Measurements from ENCODE around the gene MAP2. TPM values are rescaled to one million over a fixed set of nuclear protein-coding genes. Genes with fewer than 3 reads are reported as not detected.

The MAP2 gene
- polyA plus RNA-seq, 1 donor (not counting 4 experiments of a cell fraction or from before 2014, with no cell fraction given): 16.2 TPM

DNA sequence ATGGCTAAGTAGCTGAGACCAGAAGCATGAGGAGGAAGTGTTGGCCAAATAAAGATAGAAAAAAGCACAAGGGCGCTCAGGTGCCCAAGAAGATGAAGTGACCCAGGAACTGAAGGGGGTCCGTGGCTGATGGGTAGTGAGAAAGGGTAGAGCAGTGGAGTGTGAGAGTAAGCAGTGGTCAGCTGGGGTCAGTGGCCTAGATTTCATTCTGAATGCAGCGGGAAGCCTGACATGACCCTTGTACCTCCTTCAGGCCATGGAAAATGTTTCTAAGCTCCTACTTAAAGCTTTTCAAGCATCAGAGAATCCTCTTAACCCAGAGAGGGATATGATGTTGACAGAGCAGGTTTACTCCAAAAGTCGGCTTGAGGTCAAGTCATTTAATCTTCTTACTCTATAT, 258.8 kb downstream of the MAP2 start:
- no peak overlapping the region for H3K4me3 ChIP-seq (ENCODE audit: control insufficient read depth in 2 of 3, extremely low read depth in 1 of 3, insufficient read depth in 2 of 3, low read depth in 1 of 3, low read length in 3 of 3)
- no peak overlapping the region for H2AFZ ChIP-seq (ENCODE audit: control insufficient read depth, low read length)
- no peak overlapping the region for H3K9ac ChIP-seq (ENCODE audit: control insufficient read depth, extremely low read depth, insufficient read depth, low read length)
- DNase-seq (ENCODE audit: low read depth, low spot score): no peak
- H3K4me2 ChIP-seq (ENCODE audit: control insufficient read depth, extremely low read depth, insufficient read depth, low read depth, low read length): no peak overlapping the region
- H4K20me1 ChIP-seq (ENCODE audit: control insufficient read depth, extremely low read depth, insufficient read depth, low read length): no peaks in the 10 kb centered on the region
- no peaks in the 10 kb centered on the region for H3K27me3 ChIP-seq (ENCODE audit: control insufficient read depth, extremely low read depth, insufficient read depth, low read length)
- H3K9me1 ChIP-seq (ENCODE audit: control insufficient read depth, extremely low read depth, insufficient read depth, low read length): no peaks in the 10 kb centered on the region
- H3K4me1 ChIP-seq (ENCODE audit: control insufficient read depth, extremely low read depth, insufficient read depth, low read length): peaks cover 4% of the 10 kb centered on the region
- no peaks in the 10 kb centered on the region for H3K9me3 ChIP-seq (ENCODE audit: control insufficient read depth, low read depth, low read length)
- H3K79me2 ChIP-seq (ENCODE audit: control insufficient read depth, insufficient read depth, low read length): no peaks in the 10 kb centered on the region
- TF ChIP-seq EZH2 (IDR thresholded peaks at IDR 0.05; ENCODE audit: low read length): no peak
- TF ChIP-seq, protein P1, sequence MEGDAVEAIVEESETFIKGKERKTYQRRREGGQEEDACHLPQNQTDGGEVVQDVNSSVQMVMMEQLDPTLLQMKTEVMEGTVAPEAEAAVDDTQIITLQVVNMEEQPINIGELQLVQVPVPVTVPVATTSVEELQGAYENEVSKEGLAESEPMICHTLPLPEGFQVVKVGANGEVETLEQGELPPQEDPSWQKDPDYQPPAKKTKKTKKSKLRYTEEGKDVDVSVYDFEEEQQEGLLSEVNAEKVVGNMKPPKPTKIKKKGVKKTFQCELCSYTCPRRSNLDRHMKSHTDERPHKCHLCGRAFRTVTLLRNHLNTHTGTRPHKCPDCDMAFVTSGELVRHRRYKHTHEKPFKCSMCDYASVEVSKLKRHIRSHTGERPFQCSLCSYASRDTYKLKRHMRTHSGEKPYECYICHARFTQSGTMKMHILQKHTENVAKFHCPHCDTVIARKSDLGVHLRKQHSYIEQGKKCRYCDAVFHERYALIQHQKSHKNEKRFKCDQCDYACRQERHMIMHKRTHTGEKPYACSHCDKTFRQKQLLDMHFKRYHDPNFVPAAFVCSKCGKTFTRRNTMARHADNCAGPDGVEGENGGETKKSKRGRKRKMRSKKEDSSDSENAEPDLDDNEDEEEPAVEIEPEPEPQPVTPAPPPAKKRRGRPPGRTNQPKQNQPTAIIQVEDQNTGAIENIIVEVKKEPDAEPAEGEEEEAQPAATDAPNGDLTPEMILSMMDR (optimal IDR thresholded peaks at IDR 0.05 in 1 of 3, IDR thresholded peaks at IDR 0.05 in 1 of 3, conservative IDR thresholded peaks at IDR 0.05 in 1 of 3; ENCODE audit: extremely low read depth in 1 of 3, insufficient read depth in 2 of 3, low read length in 3 of 3): no peak
- H3K27ac ChIP-seq (ENCODE audit: control insufficient read depth, insufficient read depth, low read length): no peak overlapping the region
- no peaks in the 10 kb centered on the region for H3K36me3 ChIP-seq (ENCODE audit: control insufficient read depth in 2 of 2, extremely low read depth in 1 of 2, insufficient read depth in 2 of 2, low read length in 2 of 2)
- dilution Hi-C loops (cut with MboI; ENCODE audit: extremely low pct_ligation_motif_present, low sequenced_read_pairs): no loop called here
- FAIRE-seq: no peak

DNA sequence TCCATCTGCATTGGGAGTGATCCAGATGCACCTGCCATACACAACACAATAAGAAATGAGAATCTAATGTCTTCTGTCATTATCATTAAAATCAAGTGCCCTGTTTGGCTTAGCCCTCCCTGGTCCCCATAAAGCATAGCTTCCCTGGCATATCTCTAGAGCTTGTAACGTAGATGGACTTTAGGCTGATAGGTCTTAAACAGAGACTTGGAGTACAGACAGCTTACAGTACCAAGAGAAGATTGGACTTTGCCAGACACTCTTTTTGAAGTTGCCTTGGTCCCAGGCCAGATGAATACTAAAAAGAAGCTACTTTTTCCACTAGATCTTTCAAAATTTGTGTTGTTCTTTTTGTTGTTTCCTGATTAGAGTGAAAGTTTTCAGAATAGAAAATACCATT, 261.5 kb downstream of the MAP2 start:
- Histone ChIP-seq H3K79me2 (ENCODE audit: control insufficient read depth, insufficient read depth, low read length) (no peaks in the 10 kb centered on the region), H3K4me1 (ENCODE audit: control insufficient read depth, extremely low read depth, insufficient read depth, low read length) (peaks cover 7% of the 10 kb centered on the region), H2AFZ (ENCODE audit: control insufficient read depth, low read length) (no peak overlapping the region), H3K27ac (ENCODE audit: control insufficient read depth, insufficient read depth, low read length) (no peak overlapping the region), H3K4me2 (ENCODE audit: control insufficient read depth, extremely low read depth, insufficient read depth, low read depth, low read length) (no peak overlapping the region), H3K9me1 (ENCODE audit: control insufficient read depth, extremely low read depth, insufficient read depth, low read length) (no peaks in the 10 kb centered on the region), H3K9me3 (ENCODE audit: control insufficient read depth, low read depth, low read length) (no peaks in the 10 kb centered on the region), H3K9ac (ENCODE audit: control insufficient read depth, extremely low read depth, insufficient read depth, low read length) (no peak overlapping the region), H3K4me3 (ENCODE audit: control insufficient read depth in 2 of 3, extremely low read depth in 1 of 3, insufficient read depth in 2 of 3, low read depth in 1 of 3, low read length in 3 of 3) (no peak overlapping the region), H3K36me3 (ENCODE audit: control insufficient read depth in 2 of 2, extremely low read depth in 1 of 2, insufficient read depth in 2 of 2, low read length in 2 of 2) (no peaks in the 10 kb centered on the region), H3K27me3 (ENCODE audit: control insufficient read depth, extremely low read depth, insufficient read depth, low read length) (no peaks in the 10 kb centered on the region), H4K20me1 (ENCODE audit: control insufficient read depth, extremely low read depth, insufficient read depth, low read length) (no peaks in the 10 kb centered on the region)
- DNase-seq (ENCODE audit: low read depth, low spot score): no peak
- dilution Hi-C loops (cut with MboI; ENCODE audit: extremely low pct_ligation_motif_present, low sequenced_read_pairs): no loop called here
- no peak for FAIRE-seq
- TF ChIP-seq, protein P1 (optimal IDR thresholded peaks at IDR 0.05 in 1 of 3, IDR thresholded peaks at IDR 0.05 in 1 of 3, conservative IDR thresholded peaks at IDR 0.05 in 1 of 3; ENCODE audit: extremely low read depth in 1 of 3, insufficient read depth in 2 of 3, low read length in 3 of 3): no peak
